ENCODE data around the gene TIPARP. TPM values are rescaled to one million over a fixed set of nuclear protein-coding genes. Genes with fewer than 3 reads are reported as not detected.
"Not testable (repeated sequence)": the region's sequence is repeated elsewhere in the genome, so short reads cannot be mapped to it uniquely, and the experiment has no call there.

TIPARP gene
- polyA plus RNA-seq, 3 donors from 2014 or later: 21.7 to 32.6 (median 22.6) TPM

- Mint-ChIP-seq H3K27ac (no peak overlapping the region), H3K27me3 (ENCODE audit: low read depth in 3 of 3) (peaks cover 0 to 5% (median 0%) of the 10 kb centered on the region in 3 donors), H3K9me3 (no peaks in the 10 kb centered on the region), H3K36me3 (no peaks in the 10 kb centered on the region), H3K4me3 (no peak overlapping the region), H3K4me1 (peaks cover 19 to 22% of the 10 kb centered on the region in 2 donors)
- DNase-seq: no peak
Observed at GRCh38 chr3:156639414-156640023, 34.9 kb upstream of the TIPARP start.

GRCh38 chr3:156641618-156641975 lies 32.8 kb upstream of the TIPARP start:
- Mint-ChIP-seq H3K4me3 (no peak overlapping the region), H3K27me3 (ENCODE audit: low read depth in 3 of 3) (peaks cover 0 to 5% (median 0%) of the 10 kb centered on the region in 3 donors), H3K4me1 (peaks cover 21 to 22% of the 10 kb centered on the region in 2 donors), H3K27ac (peak overlapping the region in 2 of 6 donors; percentile 23 to 31), H3K36me3 (no peaks in the 10 kb centered on the region), H3K9me3 (no peaks in the 10 kb centered on the region)
- DNase-seq: no peak

GRCh38 chr3:156642750-156643728 lies 31.4 kb upstream of the TIPARP start:
- Mint-ChIP-seq H3K36me3 (peaks cover 0 to 3% (median 0%) of the 10 kb centered on the region in 3 donors), H3K27ac (peak overlapping the region; percentile 77 to 95 (median 87)), H3K4me1 (peaks cover 21 to 22% of the 10 kb centered on the region in 2 donors), H3K27me3 (ENCODE audit: low read depth in 3 of 3) (peaks cover 0 to 3% (median 2%) of the 10 kb centered on the region in 3 donors), H3K4me3 (peak overlapping the region; percentile 72 to 86 (median 81)), H3K9me3 (peaks cover 0 to 3% (median 0%) of the 10 kb centered on the region in 6 donors)
- DNase-seq: peak in 1 of 3 donors; percentile 17

- H3K4me1 Mint-ChIP-seq: peaks cover 21 to 22% of the 10 kb centered on the region in 2 donors
- peak overlapping the region; percentile 77 to 95 (median 87) for H3K27ac Mint-ChIP-seq
- peak overlapping the region; percentile 72 to 86 (median 81) for H3K4me3 Mint-ChIP-seq
- DNase-seq: peak; percentile 51 to 57 (median 57)
- H3K9me3 Mint-ChIP-seq: peaks cover 0 to 3% (median 0%) of the 10 kb centered on the region in 6 donors
- H3K27me3 Mint-ChIP-seq (ENCODE audit: low read depth in 3 of 3): peaks cover 0 to 3% (median 2%) of the 10 kb centered on the region in 3 donors
- H3K36me3 Mint-ChIP-seq: peaks cover 0 to 4% (median 0%) of the 10 kb centered on the region in 3 donors
Observed at GRCh38 chr3:156643729-156644389, 30.5 kb upstream of the TIPARP start.

- DNase-seq: no peak
- peaks cover 21 to 22% of the 10 kb centered on the region in 2 donors for H3K4me1 Mint-ChIP-seq
- peaks cover 0 to 3% (median 2%) of the 10 kb centered on the region in 3 donors for H3K27me3 Mint-ChIP-seq (ENCODE audit: low read depth in 3 of 3)
- peaks cover 0 to 3% (median 0%) of the 10 kb centered on the region in 6 donors for H3K9me3 Mint-ChIP-seq
- no peak overlapping the region for H3K4me3 Mint-ChIP-seq
- H3K27ac Mint-ChIP-seq: peak overlapping the region in 1 of 6 donors; percentile 80
- H3K36me3 Mint-ChIP-seq: peaks cover 0 to 4% (median 0%) of the 10 kb centered on the region in 3 donors
Observed at GRCh38 chr3:156644958-156645357, 29.4 kb upstream of the TIPARP start.

GRCh38 chr3:156646958-156647357 lies 27.4 kb upstream of the TIPARP start:
- H3K9me3 Mint-ChIP-seq: peaks cover 0 to 3% (median 0%) of the 10 kb centered on the region in 6 donors
- no peak for DNase-seq
- H3K4me3 Mint-ChIP-seq: no peak overlapping the region
- peaks cover 0 to 4% (median 0%) of the 10 kb centered on the region in 3 donors for H3K36me3 Mint-ChIP-seq
- no peak overlapping the region for H3K27ac Mint-ChIP-seq
- peaks cover 0 to 3% (median 2%) of the 10 kb centered on the region in 3 donors for H3K27me3 Mint-ChIP-seq (ENCODE audit: low read depth in 3 of 3)
- H3K4me1 Mint-ChIP-seq: peaks cover 21 to 22% of the 10 kb centered on the region in 2 donors

GRCh38 chr3:156648086-156648485 lies 26.3 kb upstream of the TIPARP start:
- H3K27me3 Mint-ChIP-seq (ENCODE audit: low read depth in 3 of 3): peaks cover 0 to 3% (median 2%) of the 10 kb centered on the region in 3 donors
- no peak for DNase-seq
- H3K4me1 Mint-ChIP-seq: peaks cover 14% of the 10 kb centered on the region in 2 donors

GRCh38 chr3:156649681-156650080 lies 24.7 kb upstream of the TIPARP start:
- Mint-ChIP-seq H3K27ac (no peak overlapping the region), H3K4me3 (no peak overlapping the region)
- no peak for DNase-seq

More at GRCh38 chr3:156648086-156648485, 26.3 kb upstream of the TIPARP start:
- Mint-ChIP-seq H3K9me3 (peaks cover 0 to 3% (median 0%) of the 10 kb centered on the region in 6 donors), H3K27ac (no peak overlapping the region), H3K4me3 (no peak overlapping the region), H3K36me3 (peaks cover 0 to 4% (median 0%) of the 10 kb centered on the region in 3 donors)

GRCh38 chr3:156652661-156653060 lies 21.7 kb upstream of the TIPARP start:
- DNase-seq; H3K4me3 Mint-ChIP-seq; H3K4me1 Mint-ChIP-seq; H3K9me3 Mint-ChIP-seq; H3K27ac Mint-ChIP-seq; H3K27me3 Mint-ChIP-seq (ENCODE audit: low read depth in 3 of 3); H3K36me3 Mint-ChIP-seq: not testable (repeated sequence)

More at GRCh38 chr3:156649681-156650080, 24.7 kb upstream of the TIPARP start:
- peaks cover 0 to 4% (median 0%) of the 10 kb centered on the region in 3 donors for H3K36me3 Mint-ChIP-seq
- peaks cover 0 to 3% (median 0%) of the 10 kb centered on the region in 3 donors for H3K27me3 Mint-ChIP-seq (ENCODE audit: low read depth in 3 of 3)
- H3K9me3 Mint-ChIP-seq: peaks cover 0 to 3% (median 0%) of the 10 kb centered on the region in 6 donors
- peaks cover 0 to 3% of the 10 kb centered on the region in 2 donors for H3K4me1 Mint-ChIP-seq

GRCh38 chr3:156654834-156655233 lies 19.6 kb upstream of the TIPARP start:
- no peak overlapping the region for H3K27ac Mint-ChIP-seq
- H3K36me3 Mint-ChIP-seq: no peaks in the 10 kb centered on the region
- H3K4me1 Mint-ChIP-seq: no peaks in the 10 kb centered on the region
- H3K4me3 Mint-ChIP-seq: no peak overlapping the region
- no peak for DNase-seq
- H3K9me3 Mint-ChIP-seq: no peaks in the 10 kb centered on the region
- H3K27me3 Mint-ChIP-seq (ENCODE audit: low read depth in 3 of 3): peaks cover 0 to 5% (median 0%) of the 10 kb centered on the region in 3 donors

- H3K36me3 Mint-ChIP-seq: no peaks in the 10 kb centered on the region
- no peak for DNase-seq
- H3K4me1 Mint-ChIP-seq: peaks cover 0 to under 1% of the 10 kb centered on the region in 2 donors
- H3K4me3 Mint-ChIP-seq: no peak overlapping the region
- no peak overlapping the region for H3K27ac Mint-ChIP-seq
- H3K27me3 Mint-ChIP-seq (ENCODE audit: low read depth in 3 of 3): peaks cover 0 to 5% (median 0%) of the 10 kb centered on the region in 3 donors
- no peaks in the 10 kb centered on the region for H3K9me3 Mint-ChIP-seq
Observed at GRCh38 chr3:156655819-156656550, 18.4 kb upstream of the TIPARP start.

GRCh38 chr3:156657440-156657839 lies 16.9 kb upstream of the TIPARP start:
- DNase-seq: no peak
- Mint-ChIP-seq H3K4me1 (peaks cover 2 to 6% of the 10 kb centered on the region in 2 donors), H3K27ac (no peak overlapping the region), H3K4me3 (no peak overlapping the region), H3K36me3 (no peaks in the 10 kb centered on the region), H3K9me3 (no peaks in the 10 kb centered on the region), H3K27me3 (ENCODE audit: low read depth in 3 of 3) (peaks cover 0 to 5% (median 2%) of the 10 kb centered on the region in 3 donors)

Data from immature natural killer cell (primary cell).